Astrocyte of the cerebellum (primary cell): ENCODE data around the gene FRMD1.

ENCODE experiments used
- DNase-seq: peaks from one replicate; pipeline ENCODE4 v3.0.0-alpha.2; 2011; ENCODE audit warnings: low read depth
- H3K4me3 ChIP-seq: 2 replicates; pipeline ENCODE4 v1.5.1; 2011; ENCODE audit warnings: mild to moderate bottlenecking, low read depth, low read length, moderate library complexity
- in situ Hi-C: cut with HindIII; loops from 2 replicates; pipeline ENCODE4 v1.10.0; 2017; ENCODE audit warnings: low sequenced_read_pairs
- TF ChIP-seq, protein P1 (sequence below): IDR thresholded peaks from 2 replicates; pipeline ENCODE4 v1.5.1; 2012; ENCODE audit warnings: low read length, low read depth, moderate library complexity, mild to moderate bottlenecking; ENCODE audit errors: missing control alignments

Gene FRMD1

DNA sequence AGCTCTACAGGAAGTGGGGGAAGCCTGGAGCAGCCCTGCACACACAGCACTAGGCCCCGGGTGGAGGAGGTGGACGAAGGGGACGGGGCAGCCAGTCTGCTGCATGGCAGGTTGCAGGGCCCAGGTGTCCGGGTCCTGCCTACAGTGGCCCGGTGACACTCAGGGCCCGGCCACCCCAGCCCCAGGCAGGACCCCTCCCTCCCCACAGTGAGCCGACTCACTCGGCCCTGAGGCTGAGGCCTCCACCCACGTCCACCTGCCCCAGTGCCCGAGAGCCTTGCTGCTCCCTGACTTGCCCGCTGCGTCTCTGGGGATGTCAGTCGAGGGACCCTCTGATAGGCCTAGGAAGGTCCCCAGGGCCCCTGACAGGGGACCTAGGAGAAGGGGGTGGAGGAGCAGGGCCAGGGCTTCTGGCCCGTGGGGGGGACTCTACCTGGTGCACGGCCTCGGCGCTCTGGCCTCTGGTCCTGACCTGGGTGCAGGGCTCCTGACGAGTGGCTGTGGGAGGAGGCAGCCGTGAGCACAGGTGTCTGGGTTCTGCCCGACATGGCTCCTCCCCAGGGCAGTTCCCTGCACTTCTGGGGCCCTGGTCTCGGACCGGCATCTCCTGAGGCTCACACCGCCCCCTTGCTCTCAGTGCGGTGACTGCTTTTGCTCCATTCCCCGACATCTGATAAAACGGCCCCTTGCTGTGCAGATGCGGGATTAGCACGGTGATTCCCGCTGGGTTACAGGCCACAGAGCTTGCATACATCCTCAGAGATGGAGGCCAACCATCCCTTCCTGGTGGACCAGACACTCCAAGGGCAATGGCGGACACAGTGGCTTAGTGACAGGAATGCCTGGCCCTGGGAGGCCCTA lies 20.1 kb downstream of the FRMD1 start:
- TF ChIP-seq, protein P1, sequence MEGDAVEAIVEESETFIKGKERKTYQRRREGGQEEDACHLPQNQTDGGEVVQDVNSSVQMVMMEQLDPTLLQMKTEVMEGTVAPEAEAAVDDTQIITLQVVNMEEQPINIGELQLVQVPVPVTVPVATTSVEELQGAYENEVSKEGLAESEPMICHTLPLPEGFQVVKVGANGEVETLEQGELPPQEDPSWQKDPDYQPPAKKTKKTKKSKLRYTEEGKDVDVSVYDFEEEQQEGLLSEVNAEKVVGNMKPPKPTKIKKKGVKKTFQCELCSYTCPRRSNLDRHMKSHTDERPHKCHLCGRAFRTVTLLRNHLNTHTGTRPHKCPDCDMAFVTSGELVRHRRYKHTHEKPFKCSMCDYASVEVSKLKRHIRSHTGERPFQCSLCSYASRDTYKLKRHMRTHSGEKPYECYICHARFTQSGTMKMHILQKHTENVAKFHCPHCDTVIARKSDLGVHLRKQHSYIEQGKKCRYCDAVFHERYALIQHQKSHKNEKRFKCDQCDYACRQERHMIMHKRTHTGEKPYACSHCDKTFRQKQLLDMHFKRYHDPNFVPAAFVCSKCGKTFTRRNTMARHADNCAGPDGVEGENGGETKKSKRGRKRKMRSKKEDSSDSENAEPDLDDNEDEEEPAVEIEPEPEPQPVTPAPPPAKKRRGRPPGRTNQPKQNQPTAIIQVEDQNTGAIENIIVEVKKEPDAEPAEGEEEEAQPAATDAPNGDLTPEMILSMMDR, result no peak
- in situ Hi-C loops, result no loop called here
- no peak for DNase-seq
- H3K4me3 ChIP-seq, result no peak overlapping the region

- in situ Hi-C loops, result no loop called here
- DNase-seq, result no peak
- TF ChIP-seq, protein P1, result no peak
- H3K4me3 ChIP-seq, result no peak overlapping the region
Observed at GRCh38 chr6:168057836-168058235, 21.2 kb downstream of the FRMD1 start.

DNA sequence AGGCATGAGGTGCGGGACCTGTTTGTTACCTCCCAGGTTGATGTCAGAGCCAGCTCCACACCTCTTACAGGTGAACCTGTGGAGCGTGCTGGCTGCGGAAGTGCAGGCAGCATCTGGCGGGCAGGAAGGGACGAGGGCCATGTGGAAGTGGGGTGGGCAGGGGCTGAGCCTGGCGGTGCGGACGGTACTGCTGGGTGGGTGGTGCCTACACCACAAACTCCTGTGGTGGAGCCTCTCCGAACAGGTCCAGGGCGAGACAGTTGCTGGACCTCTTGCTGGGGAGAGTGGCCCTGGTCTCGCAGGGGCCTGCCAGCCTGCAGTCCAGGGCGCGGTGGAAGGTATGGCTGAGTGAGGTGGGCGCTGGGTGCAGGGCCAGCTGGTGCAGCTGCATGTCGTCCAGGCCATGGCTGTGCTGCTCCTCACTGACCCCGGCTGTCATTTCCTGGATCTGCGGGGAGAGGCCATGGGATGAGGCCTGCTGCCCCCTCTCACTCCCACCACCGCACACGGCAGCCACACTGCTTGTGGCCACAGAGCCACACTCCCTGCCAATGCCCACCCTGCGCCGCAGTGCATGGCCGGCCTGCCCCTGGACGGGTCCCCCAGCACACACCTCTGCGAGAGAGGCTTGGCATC lies 22.0 kb downstream of the FRMD1 start:
- in situ Hi-C loops, result no loop called here
- no peak for DNase-seq
- no peak overlapping the region for H3K4me3 ChIP-seq
- TF ChIP-seq, protein P1, result no peak

GRCh38 chr6:168055696-168056489 lies 23.1 kb downstream of the FRMD1 start:
- in situ Hi-C loops, result no loop called here
- DNase-seq, result no peak
- TF ChIP-seq, protein P1, result no peak
- no peak overlapping the region for H3K4me3 ChIP-seq

DNA sequence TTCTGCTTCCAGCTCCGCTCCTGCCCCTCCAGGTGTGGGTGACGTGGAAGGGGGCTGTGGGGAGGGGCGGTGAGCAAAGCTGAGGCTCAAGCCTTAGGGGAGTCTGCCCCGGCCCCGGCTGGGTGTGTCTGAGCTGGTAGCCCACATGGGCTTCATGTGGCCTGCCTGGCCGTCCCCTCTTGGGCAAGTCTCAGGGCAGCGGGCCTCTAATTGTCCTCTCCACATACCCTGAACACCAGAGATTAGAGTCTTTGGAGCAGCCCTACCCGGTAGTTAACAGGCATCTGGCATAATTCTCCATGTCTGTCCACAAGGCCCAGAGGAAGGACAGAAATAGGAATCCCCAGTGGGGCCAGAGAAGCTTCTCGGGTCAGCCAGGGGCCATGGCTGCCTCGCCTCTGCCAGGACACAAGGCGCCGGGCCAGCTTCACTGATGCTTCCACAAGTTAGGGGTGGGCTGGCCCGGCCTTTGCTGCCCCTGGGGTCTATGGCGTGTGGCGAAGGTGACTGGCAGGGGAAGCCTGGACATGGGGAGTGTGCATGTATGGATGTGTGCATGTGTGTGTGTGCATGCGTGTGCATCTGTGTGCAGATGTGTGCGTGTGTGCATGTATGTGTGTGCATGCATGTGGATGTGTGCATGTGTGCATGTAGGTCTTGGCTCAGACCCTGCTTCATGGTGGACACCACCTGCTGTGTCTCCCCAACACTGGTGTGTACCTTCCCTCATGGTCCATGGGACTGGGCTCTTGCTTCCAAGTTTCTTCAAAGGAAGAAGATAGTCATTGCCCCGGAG lies 24.0 kb downstream of the FRMD1 start:
- no peak for DNase-seq
- in situ Hi-C loops, result no loop called here

More for the DNA sequence above, 24.0 kb downstream of the FRMD1 start:
- TF ChIP-seq, protein P1, result no peak
- H3K4me3 ChIP-seq, result no peak overlapping the region
